BLaER1 treated with 17β-estradiol and CSF1 and Interleukin-3, amounts not matched to agents 10 nM and 100 nM (cell line): ENCODE measurements around the gene KANK2.
"Not testable (repeated sequence)": the region's sequence is repeated elsewhere in the genome, so short reads cannot be mapped to it uniquely, and the experiment has no call there.

Experiments used
- H3K27ac ChIP-seq, 11 experiments: shearing (Covaris generic); formaldehyde crosslinking; 2 replicates each; pipeline ENCODE4 v1.8.1; 2022
- H3K27me3 ChIP-seq, 11 experiments: shearing (Covaris generic); formaldehyde crosslinking; 2 replicates each; pipeline ENCODE4 v1.8.1; 2022
- H3K36me3 ChIP-seq, 11 experiments: shearing (Covaris generic); formaldehyde crosslinking; 2 replicates each; pipeline ENCODE4 v1.8.1; 2022
- H3K4me1 ChIP-seq, 10 experiments: shearing (Covaris generic); formaldehyde crosslinking; 2 replicates each; pipeline ENCODE4 v1.8.1; 2022
- H3K4me2 ChIP-seq, 11 experiments: shearing (Covaris generic); formaldehyde crosslinking; 2 replicates each; pipeline ENCODE4 v1.8.1; 2022
- H3K4me3 ChIP-seq, 10 experiments: shearing (Covaris generic); formaldehyde crosslinking; 2 replicates each; pipeline ENCODE4 v1.8.1; 2022
- H3K9ac ChIP-seq, 11 experiments: shearing (Covaris generic); formaldehyde crosslinking; 2 replicates each; pipeline ENCODE4 v1.8.1; 2022
- H3K9me3 ChIP-seq, 11 experiments: shearing (Covaris generic); formaldehyde crosslinking; replicated peaks in 1 of 11; 2 replicates each; pipeline ENCODE4 v1.8.1; 2022
- H4K20me1 ChIP-seq, 11 experiments: shearing (Covaris generic); formaldehyde crosslinking; 2 replicates each; pipeline ENCODE4 v1.8.1; 2022
- Cebpa-rat ChIP-seq, 11 experiments: shearing (Covaris generic); IDR thresholded peaks; 2 replicates each; pipeline ENCODE4 v1.8.1; 2022

KANK2 gene

GRCh38 chr19:11127905-11128304 is 69.4 kb downstream of the KANK2 start:
- peaks cover 81 to 100% (median 99%) of the 10 kb centered on the region in 11 experiments for H3K36me3 ChIP-seq

GRCh38 chr19:11125994-11126685 is 71.2 kb downstream of the KANK2 start:
- Histone ChIP-seq H3K27ac (no peak overlapping the region), H3K9ac (peak overlapping the region in 1 of 11 experiments; percentile 11; a peak in 1 of 22 replicates), H3K36me3 (peaks cover 80 to 100% (median 98%) of the 10 kb centered on the region in 11 experiments), H4K20me1 (peaks cover 0 to 100% (median 96%) of the 10 kb centered on the region in 11 experiments; a peak in 19 of 22 replicates), H3K4me3 (no peak overlapping the region), H3K4me2 (peak overlapping the region in 3 of 11 experiments; percentile 4 to 24 (median 13); a peak in 2 of 22 replicates), H3K4me1 (peaks cover 16 to 50% (median 25%) of the 10 kb centered on the region in 10 experiments), H3K27me3 (no peaks in the 10 kb centered on the region), H3K9me3 (no peaks in the 10 kb centered on the region)
- peak in 1 of 11 experiments; percentile 31; a peak in 1 of 22 replicates for TF ChIP-seq Cebpa-rat (IDR thresholded peaks at IDR 0.05)

More at GRCh38 chr19:11127905-11128304, 69.4 kb downstream of the KANK2 start:
- H3K27ac ChIP-seq: peak overlapping the region in 2 of 11 experiments; percentile 4 to 10; a peak in 2 of 22 replicates
- no peak for TF ChIP-seq Cebpa-rat (IDR thresholded peaks at IDR 0.05)
- peak overlapping the region in 5 of 11 experiments; percentile 5 to 35 (median 20); a peak in 7 of 22 replicates for H3K9ac ChIP-seq
- peaks cover 33 to 61% (median 41%) of the 10 kb centered on the region in 10 experiments for H3K4me1 ChIP-seq
- H3K4me2 ChIP-seq: peak overlapping the region in 4 of 11 experiments; percentile 15 to 29 (median 26); a peak in 5 of 22 replicates
- no peaks in the 10 kb centered on the region for H3K9me3 ChIP-seq
- no peak overlapping the region for H3K4me3 ChIP-seq
- peaks cover 0 to 100% (median 99%) of the 10 kb centered on the region in 11 experiments; a peak in 20 of 22 replicates for H4K20me1 ChIP-seq
- H3K27me3 ChIP-seq: no peaks in the 10 kb centered on the region; a peak in 1 of 22 replicates

DNA sequence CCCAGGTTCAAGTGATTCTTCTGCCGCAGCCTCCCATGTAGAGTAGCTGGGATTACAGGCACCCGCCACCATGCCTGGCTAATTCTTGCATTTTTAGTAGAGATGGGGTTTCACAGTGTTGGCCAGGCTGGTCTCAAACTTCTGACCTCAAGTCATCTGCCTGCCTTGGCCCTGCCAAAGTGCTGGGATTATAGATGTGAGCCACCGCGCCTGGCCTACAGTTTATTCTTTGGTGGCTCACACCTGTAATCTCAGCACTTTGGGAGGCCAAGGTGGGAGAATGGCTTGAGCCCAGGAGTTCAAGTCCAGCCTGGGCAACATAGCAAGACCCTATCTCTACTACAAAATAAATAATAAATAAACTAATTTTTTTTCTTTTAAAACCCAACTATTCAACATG is 73.2 kb downstream of the KANK2 start:
- Histone ChIP-seq H3K36me3 (peaks cover 82 to 100% (median 98%) of the 10 kb centered on the region in 11 experiments), H3K4me1 (peaks cover 0 to 32% (median 12%) of the 10 kb centered on the region in 10 experiments; a peak in 13 of 20 replicates), H4K20me1 (peaks cover 0 to 100% (median 96%) of the 10 kb centered on the region in 11 experiments; a peak in 19 of 22 replicates)
- H3K9ac ChIP-seq, H3K9me3 ChIP-seq, H3K27me3 ChIP-seq, H3K4me3 ChIP-seq, H3K4me2 ChIP-seq, H3K27ac ChIP-seq: not testable (repeated sequence)

DNA sequence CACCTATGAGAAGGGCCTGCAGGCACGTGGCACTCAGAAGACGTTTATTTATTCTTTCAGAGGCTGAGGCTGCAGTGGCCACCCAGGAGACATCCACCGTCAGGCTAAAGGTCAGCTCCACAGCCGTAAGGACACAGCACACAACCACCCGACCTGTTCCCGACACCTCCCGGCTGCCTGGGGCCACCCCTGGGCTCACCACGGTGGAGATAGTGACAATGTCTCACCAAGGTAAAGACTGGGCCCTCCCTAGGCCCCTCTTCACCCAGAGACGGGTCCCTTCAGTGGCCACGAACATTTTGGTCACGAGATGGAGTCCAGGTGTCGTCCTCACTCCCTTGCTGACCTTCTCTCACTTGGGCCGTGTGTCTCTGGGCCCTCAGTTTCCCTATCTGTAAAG is 74.2 kb downstream of the KANK2 start:
- no peak overlapping the region for H3K4me2 ChIP-seq
- H3K36me3 ChIP-seq: peaks cover 81 to 100% (median 98%) of the 10 kb centered on the region in 11 experiments
- no peak overlapping the region for H3K4me3 ChIP-seq
- no peak overlapping the region for H3K27ac ChIP-seq
- H3K9me3 ChIP-seq: no peaks in the 10 kb centered on the region
- H3K4me1 ChIP-seq: peaks cover 0 to 21% (median 7%) of the 10 kb centered on the region in 10 experiments; a peak in 9 of 20 replicates
- no peak overlapping the region for H3K9ac ChIP-seq
- H4K20me1 ChIP-seq: peaks cover 0 to 100% (median 97%) of the 10 kb centered on the region in 11 experiments; a peak in 19 of 22 replicates
- H3K27me3 ChIP-seq: no peaks in the 10 kb centered on the region
- TF ChIP-seq Cebpa-rat (IDR thresholded peaks at IDR 0.05): no peak

- not testable (repeated sequence) for H3K4me1 ChIP-seq, H3K4me3 ChIP-seq, H3K9me3 ChIP-seq, H3K4me2 ChIP-seq, H3K27ac ChIP-seq, H3K27me3 ChIP-seq, H3K9ac ChIP-seq
- Histone ChIP-seq H3K36me3 (peaks cover 82 to 100% (median 98%) of the 10 kb centered on the region in 11 experiments), H4K20me1 (peaks cover 0 to 100% (median 97%) of the 10 kb centered on the region in 11 experiments; a peak in 19 of 22 replicates)
Measured at GRCh38 chr19:11121963-11122362, 75.4 kb downstream of the KANK2 start.

GRCh38 chr19:11116507-11116906 is 80.8 kb downstream of the KANK2 start:
- Histone ChIP-seq H3K27me3 (no peaks in the 10 kb centered on the region), H3K9ac (no peak overlapping the region), H3K4me1 (no peaks in the 10 kb centered on the region), H4K20me1 (peaks cover 0 to 100% (median 99%) of the 10 kb centered on the region in 11 experiments; a peak in 19 of 22 replicates), H3K4me3 (no peak overlapping the region), H3K9me3 (no peaks in the 10 kb centered on the region), H3K36me3 (peaks cover 95 to 100% (median 100%) of the 10 kb centered on the region in 11 experiments), H3K27ac (no peak overlapping the region), H3K4me2 (no peak overlapping the region)
- TF ChIP-seq Cebpa-rat (IDR thresholded peaks at IDR 0.05): no peak

GRCh38 chr19:11115895-11116446 is 81.4 kb downstream of the KANK2 start:
- Histone ChIP-seq H3K4me1 (no peaks in the 10 kb centered on the region), H3K4me2 (no peak overlapping the region), H3K27ac (no peak overlapping the region), H4K20me1 (peaks cover 0 to 100% (median 100%) of the 10 kb centered on the region in 11 experiments; a peak in 19 of 22 replicates), H3K9me3 (no peaks in the 10 kb centered on the region), H3K36me3 (peaks cover 94 to 100% (median 100%) of the 10 kb centered on the region in 11 experiments), H3K9ac (no peak overlapping the region), H3K4me3 (no peak overlapping the region), H3K27me3 (no peaks in the 10 kb centered on the region)
- no peak for TF ChIP-seq Cebpa-rat (IDR thresholded peaks at IDR 0.05)

- no peak overlapping the region for H3K4me3 ChIP-seq
- no peak overlapping the region for H3K4me2 ChIP-seq
- peak overlapping the region in 2 of 11 experiments; percentile 23 to 25; a peak in 2 of 22 replicates for H3K27ac ChIP-seq
- no peaks in the 10 kb centered on the region for H3K27me3 ChIP-seq
- peaks cover 0 to 100% (median 100%) of the 10 kb centered on the region in 11 experiments; a peak in 19 of 22 replicates for H4K20me1 ChIP-seq
- H3K9me3 ChIP-seq: no peaks in the 10 kb centered on the region
- H3K4me1 ChIP-seq: no peaks in the 10 kb centered on the region
- H3K9ac ChIP-seq: 0 out of 22 replicates have a peak overlapping the region, but pooled peaks of 2 of the 11 experiments have one; percentile 9 to 15
- TF ChIP-seq Cebpa-rat (IDR thresholded peaks at IDR 0.05): no peak
- peaks cover 93 to 100% (median 100%) of the 10 kb centered on the region in 11 experiments for H3K36me3 ChIP-seq
Measured at GRCh38 chr19:11115042-11115441, 82.3 kb downstream of the KANK2 start.
